NCI-H2081 treated with DMSO at 0.1 percent for 48 hours (cell line): ENCODE data around the gene ADCK1.
"Not testable (repeated sequence)": the region's sequence is repeated elsewhere in the genome, so short reads cannot be mapped to it uniquely, and the experiment has no call there.

Experiments
- DNase-seq: peaks from one replicate; lab custom pipeline; 2025; lab: John Stamatoyannopoulos, UW

Gene ADCK1

DNA sequence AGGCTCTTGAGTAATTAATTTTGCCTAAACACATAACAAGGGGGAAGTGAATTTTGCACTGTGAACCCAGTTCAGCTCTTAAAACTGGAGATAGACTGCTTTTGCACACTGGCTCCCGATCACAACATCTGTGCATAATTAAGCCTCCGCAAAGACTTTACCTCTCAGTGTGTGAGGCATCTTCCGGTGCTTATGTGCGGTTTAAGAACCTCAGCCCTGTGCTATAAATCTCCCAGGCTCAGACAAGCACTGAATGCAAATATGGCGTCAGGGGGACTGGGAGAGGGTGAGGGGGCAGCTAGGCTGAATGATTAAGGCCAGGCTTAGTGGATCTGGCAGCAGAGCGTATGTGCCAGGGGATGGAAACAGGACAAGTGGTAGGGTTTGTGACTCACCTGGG, 103.3 kb downstream of the ADCK1 start:
- DNase-seq, result no peak

DNA sequence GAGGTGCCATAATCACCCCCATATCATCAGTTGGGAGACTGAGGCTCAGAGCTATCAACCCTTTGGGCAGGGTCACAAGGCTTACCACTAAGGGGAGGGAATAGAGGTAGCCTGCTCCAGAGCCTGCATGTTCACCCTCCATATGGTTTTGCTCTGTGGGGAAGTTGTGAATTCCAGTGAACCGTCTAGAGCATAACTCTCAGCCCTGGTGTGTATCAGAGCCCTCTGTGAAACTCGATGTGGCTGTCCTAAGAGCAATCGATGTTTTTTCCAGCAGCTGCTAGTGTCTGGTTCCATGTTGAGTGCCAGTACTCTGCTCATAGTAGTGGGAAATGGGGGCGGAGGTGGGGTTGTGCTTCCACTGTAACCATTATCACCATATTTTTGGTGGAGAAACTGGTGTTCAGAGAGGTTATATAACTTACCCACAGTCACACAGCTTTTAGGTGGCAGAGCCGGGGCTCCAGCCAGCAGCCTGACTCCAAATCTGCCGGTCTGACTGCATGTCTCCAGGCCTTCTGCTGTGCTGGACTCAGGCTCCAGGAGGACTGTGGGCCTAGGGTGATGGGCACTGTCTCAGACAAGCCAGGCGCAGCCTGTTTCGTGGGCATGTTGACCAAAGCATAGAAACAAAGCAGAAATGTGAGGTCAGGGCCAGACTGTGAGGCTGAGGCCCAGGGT, 104.2 kb downstream of the ADCK1 start:
- no peak for DNase-seq

- DNase-seq, result no peak
Observed at GRCh38 chr14:77906446-77906845, 106.5 kb downstream of the ADCK1 start.

GRCh38 chr14:77908847-77909246, 108.9 kb downstream of the ADCK1 start:
- no peak for DNase-seq

DNA sequence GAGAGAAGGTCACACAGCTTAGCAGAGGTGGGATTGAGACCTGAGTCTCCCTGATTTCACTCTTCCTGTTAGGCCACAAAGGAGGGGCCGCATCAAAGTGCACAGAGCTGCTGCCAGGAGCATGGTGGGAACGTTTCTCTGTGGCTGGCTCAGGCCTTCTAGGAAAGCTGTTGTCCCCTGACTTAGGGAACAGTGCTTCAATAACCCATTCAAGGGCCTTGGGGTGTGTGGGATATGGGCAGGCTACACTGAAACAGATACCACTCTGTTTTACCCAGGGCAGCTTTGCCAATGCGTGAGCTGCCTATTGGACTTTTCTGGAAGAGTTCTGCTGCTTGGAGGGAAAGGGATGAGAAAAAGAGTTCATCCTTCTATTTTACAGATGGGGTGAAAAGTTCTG, 110.0 kb downstream of the ADCK1 start:
- DNase-seq, result no peak

DNA sequence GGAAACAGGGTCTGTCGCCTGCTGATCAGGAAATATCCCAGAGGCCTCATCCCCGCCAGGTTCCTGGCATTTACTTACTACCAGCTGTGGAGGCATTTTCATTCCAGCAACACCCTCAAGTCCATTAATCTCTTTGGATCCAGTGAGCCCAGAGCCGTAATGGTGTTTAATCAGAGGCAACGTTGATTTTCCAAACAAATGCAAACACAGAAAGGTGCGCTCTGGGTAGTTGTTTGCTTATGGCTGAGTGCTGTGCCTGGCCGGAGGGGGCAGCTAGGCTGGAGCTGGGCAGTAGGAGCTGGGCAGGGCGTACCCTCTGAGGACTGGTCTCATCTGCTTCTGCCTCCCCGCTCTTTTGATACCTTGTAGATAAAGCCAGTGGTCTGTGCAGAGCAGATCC, 110.6 kb downstream of the ADCK1 start:
- DNase-seq, result peak; percentile 37

GRCh38 chr14:77911356-77911755, 111.4 kb downstream of the ADCK1 start:
- DNase-seq, result no peak

DNA sequence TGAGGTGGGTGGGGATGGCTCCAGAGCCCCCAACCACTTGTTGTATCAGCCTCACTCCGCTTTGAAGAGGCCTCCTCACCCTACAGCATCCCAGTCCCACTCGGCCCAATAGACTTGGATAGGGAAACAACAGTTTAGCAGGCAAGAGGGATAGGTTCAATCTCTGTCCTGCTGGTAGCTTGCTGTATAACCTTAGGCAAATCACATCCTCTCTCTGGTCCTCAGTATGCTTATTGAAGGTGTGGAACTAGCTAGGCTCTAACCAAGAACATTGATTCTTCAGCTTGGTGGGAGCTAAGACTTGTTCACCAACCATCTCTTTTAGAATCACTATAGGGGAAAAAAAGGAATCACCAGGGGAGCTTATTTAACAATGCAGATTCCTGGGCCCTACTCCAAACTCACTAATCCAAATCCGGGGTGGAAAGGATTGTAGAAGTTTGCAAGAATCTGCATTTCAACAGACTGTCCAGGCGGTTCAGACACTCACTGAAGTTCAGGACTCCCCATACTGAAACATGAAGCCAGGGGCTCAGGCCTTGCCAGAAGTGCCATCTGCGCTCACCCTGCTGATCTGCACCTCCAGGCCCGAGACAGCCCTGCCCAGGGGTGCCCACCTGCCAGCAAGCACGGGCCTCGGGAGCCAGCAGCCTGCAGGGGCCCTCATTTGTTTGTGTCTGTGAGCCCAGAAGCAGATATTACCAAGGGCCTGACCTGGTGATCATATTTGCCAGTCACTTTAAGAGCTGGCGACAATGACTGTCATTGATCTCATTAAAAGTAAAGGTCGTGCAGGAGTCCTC, 113.0 kb downstream of the ADCK1 start:
- no peak for DNase-seq

GRCh38 chr14:77914073-77914721, 114.3 kb downstream of the ADCK1 start:
- DNase-seq, result no peak

GRCh38 chr14:77915390-77915789, 115.5 kb downstream of the ADCK1 start:
- DNase-seq, result not testable (repeated sequence)

- DNase-seq, result no peak
Observed at GRCh38 chr14:77917491-77918201, 117.7 kb downstream of the ADCK1 start.

- no peak for DNase-seq
Observed at GRCh38 chr14:77918448-77918847, 118.5 kb downstream of the ADCK1 start.

GRCh38 chr14:77920312-77920711, 120.4 kb downstream of the ADCK1 start:
- no peak for DNase-seq

DNA sequence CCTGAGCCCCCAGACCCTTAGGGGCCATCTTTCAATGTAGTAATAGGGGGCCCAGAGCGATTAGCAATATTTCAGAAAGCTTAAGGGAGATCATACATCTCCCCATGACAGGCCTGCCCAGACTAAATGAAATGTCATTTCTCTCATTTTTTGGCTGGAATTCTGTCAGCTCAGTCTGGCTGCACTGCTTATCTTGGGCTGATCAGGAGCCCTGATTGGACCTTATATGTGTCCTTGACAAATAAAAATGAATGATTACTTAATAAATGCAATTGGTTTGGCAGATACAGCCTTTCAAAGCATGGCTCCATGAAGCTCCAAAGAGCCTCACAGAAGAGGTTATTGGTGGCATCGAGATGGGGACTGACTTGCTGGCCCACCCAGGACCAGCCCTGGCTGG, 121.9 kb downstream of the ADCK1 start:
- no peak for DNase-seq

- no peak for DNase-seq
Observed at GRCh38 chr14:77923131-77923936, 123.4 kb downstream of the ADCK1 start.

DNA sequence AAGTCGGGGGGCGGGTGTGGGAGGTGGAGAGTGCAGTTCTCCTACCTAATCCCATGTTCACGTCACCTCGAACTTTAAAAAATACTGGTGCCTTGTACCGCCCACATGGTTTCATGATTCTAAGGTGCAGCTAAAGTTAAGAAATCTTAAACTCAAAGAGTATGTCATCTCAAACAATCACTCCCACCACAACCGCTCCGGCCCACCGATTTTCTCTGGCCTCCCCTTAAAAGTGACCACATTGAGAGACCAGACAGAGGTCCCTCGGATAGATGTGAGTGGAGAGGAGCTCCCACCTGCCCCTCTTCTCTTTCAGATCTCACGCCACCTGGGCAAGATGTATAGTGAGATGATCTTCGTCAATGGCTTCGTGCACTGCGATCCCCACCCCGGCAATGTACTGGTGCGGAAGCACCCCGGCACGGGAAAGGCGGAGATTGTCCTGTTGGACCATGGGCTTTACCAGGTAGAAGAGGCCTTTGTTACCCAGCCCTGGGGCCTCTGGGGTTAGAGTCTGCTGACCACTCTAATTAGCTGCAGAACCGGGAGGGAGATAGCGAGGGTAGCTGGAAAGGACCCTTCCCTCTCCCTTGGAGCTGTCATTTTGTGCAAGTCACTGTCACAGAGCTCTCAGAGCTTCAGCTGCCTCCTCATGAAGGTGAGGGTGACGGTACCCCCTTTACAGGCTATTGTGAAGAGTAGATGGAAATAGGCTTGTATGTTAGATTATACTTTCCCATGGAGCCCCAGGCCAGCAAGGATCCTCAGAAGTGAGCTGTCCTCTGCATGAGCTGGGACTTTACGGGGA, 124.4 kb downstream of the ADCK1 start:
- no peak for DNase-seq

- no peak for DNase-seq
Observed at GRCh38 chr14:77926942-77927341, 127.0 kb downstream of the ADCK1 start.

DNA sequence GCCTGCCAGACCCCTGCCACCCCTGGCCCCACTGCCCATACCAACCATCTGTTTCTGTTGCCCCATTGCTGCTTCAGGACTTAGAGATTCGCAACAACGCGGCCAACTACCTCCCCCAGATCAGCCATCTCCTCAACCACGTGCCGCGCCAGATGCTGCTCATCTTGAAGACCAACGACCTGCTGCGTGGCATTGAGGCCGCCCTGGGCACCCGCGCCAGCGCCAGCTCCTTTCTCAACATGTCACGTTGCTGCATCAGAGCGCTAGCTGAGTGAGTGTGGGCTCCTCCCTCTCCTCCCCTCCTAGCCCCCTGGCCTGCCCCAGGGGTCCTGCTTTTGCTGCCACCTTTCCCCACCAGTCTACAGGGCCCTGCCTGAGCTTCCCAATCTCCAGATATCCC, 131.5 kb downstream of the ADCK1 start:
- DNase-seq, result no peak

- no peak for DNase-seq
Observed at GRCh38 chr14:77936138-77936639, 136.3 kb downstream of the ADCK1 start.

DNA sequence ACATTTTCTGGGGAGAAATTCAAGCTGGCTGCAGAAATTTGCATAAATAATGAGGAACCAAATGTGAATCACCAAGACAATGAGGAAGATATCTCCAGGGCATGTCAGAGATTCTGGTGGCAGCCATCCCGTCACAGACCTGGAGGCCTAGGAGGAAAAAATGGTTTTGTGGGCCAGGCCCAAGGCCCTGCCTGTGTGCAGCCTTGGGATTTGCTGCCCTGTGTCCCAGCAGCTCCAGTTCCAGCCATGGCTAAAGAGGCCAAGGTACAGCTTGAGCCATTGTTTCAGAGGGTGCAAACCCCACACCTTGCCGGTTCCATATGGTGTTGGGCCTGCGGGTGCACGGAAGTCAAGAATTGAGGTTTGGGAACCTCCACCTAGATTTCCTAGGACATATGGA, 147.5 kb downstream of the ADCK1 start:
- no peak for DNase-seq
